Stimulated activated CD4-positive, alpha-beta T cell treated with anti-CD3 and anti-CD28 coated beads, Interleukin-12 subunit alpha, Interleukin-12 subunit beta, amount 100 ng/mL, for 24 hours (primary cell): ENCODE data around the gene KIF16B.
A peak's percentile ranks its signal among the peaks of the same experiment; 100 is the strongest.
"Not testable (repeated sequence)": the region's sequence is repeated elsewhere in the genome, so short reads cannot be mapped to it uniquely, and the experiment has no call there.

ENCODE experiments used
- DNase-seq, 2 experiments: peaks; one replicate each; pipeline ENCODE4 v3.0.0-alpha.2; 2020; ENCODE audit warnings: low read depth in 2 of 2

Gene KIF16B

DNA sequence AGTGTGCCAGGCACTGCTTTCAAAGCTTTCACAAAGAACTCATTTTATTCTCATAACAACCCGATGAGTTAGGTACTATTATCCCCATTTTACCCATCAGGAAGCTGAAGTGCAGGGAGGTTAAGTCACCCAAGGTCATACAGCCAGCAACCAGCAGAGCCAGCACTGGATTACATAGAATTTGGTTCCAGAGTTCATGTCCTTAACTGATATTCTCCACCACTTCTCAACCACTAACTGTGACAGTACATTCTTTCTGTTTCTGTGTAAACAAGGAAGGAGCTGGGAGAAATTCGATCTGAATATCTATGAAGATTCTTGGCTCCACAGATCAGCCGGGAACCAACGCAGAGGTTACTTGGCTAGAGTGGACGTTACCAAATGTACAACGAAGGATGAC, 98.0 kb downstream of the KIF16B start:
- DNase-seq, result no peak

DNA sequence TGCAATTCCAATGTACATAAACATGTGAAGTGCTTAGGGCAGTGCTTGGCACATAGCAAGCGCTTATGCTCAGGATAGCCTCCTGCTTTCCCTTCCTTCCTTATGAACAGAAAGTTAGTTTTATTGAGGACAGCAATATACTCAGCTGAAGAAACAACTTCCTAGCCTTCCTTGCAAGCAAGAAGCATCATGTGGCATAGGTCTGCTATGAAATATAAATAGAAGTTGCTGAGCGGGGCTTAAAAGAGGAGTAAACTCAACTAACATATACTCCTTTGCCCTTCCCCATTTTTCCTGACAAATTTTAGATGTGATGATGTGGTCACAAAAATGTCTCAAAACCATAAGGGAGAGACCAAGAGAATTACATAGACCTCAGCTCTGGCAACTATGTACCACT, 98.9 kb downstream of the KIF16B start:
- DNase-seq, result no peak

DNA sequence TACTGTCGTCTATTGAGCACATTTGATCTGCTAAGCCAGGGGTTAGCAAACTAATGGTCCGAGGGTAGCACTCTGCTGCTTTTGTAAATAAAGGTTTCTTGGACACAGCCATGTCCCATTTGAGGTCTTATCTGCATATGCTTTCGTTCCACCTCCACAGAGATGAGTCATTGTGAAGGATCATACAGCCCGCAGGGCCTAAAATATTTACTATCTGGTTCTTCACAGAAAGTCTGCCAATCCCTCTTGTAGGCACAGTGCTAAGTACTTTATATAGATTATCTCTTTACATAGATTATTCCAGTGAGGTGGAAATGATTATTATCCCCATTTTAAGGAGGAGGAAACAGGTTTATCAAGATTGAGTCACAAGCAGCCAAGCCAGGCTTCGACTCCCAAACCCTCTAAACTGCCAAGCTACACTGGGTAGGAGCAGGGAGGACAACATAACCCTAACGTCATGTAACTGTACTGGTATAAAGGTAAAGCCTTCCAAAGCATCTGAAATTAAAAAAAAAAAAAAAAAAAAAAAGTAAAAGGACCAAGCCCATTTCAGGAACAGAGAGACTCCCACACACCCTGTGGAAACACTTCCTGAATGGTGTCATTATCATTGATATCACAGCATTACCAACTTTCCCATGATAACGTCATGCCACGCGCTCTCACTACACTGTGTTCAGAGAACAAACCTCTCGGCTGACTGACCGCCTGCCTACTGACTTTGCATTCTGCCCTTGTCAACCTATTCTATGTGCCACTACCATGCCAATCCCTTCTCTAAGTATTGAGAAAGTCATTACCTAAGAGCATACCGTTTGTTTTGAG, 101.0 kb downstream of the KIF16B start:
- no peak for DNase-seq

DNA sequence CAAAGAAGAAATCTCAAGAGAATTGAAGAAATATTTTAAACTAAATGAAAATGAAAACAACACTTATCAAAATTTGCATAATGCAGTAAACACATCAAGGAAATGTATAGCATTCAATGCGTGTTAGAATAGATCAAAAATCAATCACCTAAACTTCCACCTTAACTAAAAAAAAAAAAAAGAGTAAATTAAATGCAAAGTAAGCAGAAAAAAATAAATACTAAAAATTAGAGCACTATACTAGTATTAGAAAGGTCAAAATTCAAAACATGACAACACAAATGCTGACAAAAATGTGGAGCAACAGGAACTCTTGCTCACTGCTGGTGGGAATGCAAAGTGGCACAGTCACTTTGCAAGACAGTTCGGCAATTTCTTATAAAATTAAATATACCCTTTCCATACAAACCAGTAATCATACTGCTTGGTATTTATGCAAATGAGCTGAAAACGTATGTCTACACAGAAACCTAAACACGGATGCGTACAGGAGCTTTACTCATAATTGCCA, 103.8 kb downstream of the KIF16B start:
- DNase-seq, result no peak

DNA sequence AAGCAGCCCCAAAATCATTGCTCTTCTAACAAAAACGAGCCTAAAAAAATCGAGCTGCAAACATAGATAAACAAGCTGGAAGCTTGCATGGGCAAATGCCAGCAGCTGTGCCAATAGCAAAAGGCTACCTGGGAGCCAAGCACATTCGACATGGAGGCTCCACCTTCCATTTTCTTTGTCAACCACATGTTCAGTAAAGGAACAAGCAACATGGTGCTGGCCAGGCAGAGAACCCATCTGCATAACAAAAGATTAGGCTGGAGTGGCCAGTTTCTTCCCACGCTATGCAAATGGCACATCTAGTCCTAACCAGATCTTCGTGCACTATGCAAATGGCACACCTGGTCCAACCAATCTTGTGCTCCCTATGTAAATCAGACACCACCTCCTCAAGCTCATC, 110.5 kb downstream of the KIF16B start:
- no peak for DNase-seq

DNA sequence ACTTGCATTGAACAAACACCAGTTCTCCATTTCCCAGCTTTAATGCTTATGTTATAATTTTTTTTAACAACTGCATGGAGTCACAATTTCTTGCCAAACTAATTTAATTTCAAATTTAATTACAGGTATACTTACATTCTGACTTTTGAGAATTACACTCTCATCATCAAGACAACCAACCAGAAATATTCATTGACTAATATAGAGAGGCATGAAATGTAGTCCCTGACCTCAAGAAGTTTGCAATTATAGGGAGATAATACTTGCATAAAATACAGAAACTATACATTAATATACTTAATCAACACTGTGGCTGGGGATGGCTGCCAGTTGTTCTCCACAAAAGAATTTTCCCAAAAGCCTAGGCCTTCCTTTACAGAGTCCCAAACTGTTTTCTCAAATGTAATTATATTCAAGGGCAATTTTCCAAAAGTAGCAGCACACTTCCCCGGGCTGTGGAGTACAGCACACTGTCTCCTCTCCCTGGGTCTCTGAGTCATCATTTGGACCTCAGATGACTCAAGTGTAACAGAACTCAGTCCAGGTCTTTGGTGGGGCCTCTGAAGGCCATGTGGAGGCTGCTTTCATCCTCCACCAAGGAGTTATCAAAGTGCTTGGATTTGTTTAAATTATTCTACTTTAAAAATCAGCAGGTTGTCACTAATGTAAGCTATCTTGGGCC, 114.1 kb downstream of the KIF16B start:
- DNase-seq, result no peak

DNA sequence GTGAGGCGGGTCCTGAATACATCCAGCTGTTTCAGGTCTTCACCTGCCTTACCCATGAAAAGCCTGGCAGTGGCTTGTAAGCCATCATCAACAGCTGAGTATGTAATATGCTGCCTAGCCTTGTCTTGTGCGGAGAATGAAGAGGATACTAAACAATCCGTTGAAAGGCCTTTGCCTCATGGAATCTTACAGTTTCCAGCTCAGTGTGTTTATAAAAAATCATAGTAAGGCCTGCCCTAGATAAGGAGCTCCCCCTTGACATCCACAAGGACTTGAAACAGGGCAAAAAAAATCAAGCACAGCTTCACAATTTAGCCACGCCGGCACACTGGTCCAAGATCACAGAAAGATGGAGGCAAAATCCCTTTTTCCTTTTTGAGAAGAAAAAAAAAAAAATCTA, 115.7 kb downstream of the KIF16B start:
- DNase-seq, result no peak

DNA sequence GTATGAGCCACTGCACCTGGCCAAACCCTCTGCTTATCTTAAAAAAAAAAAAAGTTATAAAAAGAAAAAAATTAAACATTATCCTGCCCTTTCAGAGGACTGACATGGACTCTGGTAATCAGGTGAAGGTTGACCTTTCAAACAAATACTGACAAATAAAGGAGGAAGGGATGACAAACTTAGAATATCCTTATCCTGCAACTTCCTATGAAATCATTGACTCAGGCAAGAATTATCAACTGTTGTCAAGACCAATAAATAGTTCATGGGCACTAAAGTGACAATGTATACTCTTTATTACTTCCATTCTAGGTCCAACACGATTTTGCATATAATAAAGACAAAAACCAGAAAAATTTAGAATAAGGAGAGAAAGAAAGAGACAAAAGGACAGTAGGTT, 117.9 kb downstream of the KIF16B start:
- no peak for DNase-seq

DNA sequence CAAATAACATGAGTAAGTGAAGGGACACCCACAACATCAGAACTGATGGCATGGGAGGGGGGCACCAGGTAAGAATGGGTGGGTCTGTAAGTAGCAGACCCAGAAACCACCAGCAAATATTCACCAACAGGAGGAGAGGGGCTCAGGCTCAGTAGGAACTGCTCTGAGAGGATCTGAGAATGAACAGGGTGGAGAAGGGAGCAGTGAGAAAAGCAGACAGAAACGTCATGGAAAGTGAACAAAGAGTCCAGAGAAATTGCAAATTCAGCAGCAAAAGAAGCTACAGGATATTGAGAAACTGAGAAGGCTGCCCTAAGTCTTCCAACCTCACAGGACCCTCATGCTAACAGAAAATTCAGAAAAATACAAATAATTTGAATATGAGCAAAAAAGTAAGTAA, 121.3 kb downstream of the KIF16B start:
- no peak for DNase-seq

DNA sequence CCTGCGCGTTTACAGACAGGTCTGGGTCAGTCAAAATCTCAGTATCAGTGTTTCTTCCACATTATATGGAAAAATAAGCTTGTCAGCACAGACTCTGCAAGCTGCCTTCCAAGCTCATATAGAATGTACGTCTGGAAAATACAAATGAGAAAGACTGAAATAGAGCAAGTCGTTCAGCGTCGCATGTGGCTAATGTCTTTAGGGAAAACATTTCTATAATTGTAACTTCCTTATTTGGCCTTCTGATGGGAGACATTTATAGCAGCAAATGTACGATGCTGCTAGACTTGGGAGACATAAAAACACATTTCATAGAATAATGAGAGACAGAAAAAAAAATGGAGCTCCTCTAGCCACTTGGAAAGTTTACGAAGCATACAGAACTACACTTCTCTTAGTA, 122.2 kb downstream of the KIF16B start:
- DNase-seq, result no peak

DNA sequence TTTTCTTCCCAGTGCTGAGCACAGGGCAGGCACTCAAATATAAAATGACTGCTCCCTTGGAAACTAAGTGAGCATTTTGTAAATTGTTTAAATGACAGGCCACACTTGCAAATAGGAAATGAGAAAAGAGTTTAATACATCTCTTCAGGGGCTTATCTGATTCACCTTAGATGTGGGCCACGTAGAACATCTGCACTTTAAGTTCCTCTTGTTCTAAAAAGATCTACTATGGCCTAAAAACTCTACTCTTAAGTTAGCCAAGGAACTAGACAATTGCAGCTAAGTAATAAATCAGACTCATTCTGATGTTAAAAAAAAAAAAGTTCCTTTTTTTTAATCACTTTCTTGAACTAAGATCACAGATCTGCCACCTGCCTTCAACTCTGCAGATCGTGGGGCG, 126.3 kb downstream of the KIF16B start:
- DNase-seq, result no peak

DNA sequence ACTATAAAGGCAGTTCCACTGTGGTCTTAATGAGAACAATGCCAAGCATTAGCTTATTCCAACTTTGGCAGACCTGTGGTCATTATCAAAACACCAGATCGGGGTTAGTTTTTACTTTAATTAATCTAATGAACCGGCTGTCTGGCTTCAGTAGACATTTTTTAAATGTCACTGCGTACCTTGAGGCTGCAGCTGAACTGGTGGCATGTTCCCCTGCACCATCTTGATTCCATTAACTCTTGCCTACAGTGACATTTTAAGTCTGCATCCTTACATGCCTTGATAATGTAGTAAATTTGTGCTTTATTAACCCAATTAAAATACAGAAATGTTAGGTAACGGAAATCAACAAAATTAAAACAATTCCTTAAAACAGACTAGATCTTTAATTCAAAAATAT, 127.0 kb downstream of the KIF16B start:
- DNase-seq, result no peak

DNA sequence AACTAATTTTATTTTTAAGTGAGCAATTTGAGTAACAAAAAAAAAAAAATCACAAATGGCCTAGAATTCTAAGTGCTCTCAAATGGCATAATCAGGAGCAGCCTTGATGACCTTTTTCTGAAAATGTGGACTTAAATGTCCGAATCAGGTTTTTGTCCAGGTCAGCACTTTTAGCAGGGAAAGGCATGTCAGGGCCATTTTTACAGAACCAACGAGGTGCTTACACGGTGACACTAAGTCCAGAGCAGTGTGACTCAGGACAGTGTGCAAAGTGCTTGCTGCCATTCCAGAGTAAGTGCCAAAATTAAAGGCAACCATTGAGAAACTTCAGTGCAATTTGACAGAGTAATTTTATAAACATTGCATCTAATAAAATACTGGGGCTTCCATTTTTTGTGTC, 127.8 kb downstream of the KIF16B start:
- DNase-seq, result no peak

DNA sequence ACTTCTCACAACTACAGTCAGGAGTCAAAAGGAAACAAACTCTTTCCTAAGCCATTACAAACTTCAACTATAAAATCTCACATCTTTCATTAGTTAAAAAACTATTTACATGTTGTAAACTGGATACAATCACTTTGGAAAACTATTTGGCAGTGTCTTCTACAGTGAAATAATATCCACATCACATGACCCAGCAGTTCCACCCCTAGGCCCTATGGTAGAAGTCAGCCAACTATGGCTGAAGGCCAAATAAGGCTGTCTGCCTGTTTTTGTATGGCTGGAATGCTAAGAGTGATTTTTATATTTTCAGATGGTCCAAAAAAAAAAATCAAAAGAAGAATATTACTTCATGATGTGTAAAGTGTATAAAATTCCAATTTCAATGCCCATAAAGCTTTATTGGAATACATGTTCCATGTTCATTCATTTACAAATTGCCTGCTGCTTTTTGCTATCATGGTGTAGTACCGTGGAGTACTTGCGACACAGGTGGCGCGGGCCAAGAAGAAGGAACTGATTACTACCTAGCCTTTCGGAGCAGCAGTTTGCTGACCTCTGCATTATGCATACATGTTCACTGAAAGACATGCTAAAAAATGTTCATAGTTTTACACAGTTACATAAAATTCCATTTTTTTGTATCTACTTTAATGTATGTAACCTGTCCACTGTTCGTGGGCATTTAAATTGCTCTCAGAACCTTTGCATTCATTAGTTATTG, 129.0 kb downstream of the KIF16B start:
- no peak for DNase-seq

DNA sequence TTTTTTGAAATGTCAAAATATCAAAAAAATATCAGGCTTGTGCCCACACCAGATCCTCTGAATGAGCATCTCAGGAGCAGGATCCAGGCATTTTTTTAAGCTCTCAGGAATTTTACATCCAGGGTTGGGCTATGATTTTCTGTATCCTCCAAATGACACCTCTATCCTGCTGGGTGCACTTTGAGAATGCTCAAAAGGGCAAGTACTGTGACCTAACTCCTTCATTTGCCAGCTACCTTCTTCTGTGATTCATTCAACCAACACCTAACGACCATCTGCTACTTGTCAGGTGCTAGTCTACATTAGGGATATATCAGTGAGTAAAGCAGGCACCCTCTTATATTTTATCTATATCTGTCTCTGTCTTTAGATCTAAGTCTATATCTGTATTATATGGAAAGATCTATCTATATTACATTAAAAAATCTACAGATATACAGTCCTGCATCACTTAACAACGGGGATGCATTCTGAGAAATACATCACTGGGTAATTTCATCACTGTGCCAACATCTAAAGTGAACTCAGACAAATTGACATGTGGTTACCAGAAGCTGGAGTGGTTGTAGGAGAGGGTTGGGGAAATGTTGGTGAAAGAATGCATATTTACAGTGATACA, 131.6 kb downstream of the KIF16B start:
- DNase-seq, result no peak

DNA sequence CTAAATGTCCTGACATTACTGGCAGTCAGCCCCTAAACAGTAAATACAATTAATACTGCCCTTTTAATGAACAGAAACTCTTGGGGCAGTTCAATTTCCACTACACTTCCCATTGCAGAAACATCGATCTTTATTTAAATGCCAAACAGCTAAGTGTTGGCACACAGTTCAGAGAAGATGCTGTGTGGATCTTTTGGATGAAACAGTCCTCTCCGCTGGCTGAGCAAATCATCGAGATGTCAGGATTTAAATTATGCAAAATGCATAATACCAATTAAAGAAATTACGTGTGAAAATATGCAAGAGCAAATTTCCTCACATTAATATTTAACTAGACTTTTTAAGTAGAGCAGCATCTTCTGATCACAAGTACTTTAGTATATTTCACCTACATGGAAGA, 132.6 kb downstream of the KIF16B start:
- DNase-seq, result no peak

DNA sequence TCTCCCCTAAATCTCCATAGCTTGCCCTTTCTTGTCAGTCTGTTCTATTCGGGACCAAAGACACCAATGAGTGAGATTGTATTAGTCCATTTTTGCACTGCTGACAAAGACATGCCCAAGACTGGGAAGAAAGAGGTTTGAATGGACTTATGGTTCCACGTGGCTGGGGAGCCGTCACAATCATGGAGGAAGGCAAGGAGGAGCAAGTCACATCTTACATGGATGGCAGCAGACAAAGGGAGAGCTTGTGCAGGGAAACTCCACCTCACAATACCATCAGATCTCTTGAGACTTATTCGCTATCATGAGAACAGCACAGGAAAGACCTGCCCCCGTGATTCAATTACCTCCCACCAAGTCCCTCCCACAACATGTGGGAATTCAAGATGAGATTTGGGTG, 133.7 kb downstream of the KIF16B start:
- DNase-seq, result not testable (repeated sequence)

DNA sequence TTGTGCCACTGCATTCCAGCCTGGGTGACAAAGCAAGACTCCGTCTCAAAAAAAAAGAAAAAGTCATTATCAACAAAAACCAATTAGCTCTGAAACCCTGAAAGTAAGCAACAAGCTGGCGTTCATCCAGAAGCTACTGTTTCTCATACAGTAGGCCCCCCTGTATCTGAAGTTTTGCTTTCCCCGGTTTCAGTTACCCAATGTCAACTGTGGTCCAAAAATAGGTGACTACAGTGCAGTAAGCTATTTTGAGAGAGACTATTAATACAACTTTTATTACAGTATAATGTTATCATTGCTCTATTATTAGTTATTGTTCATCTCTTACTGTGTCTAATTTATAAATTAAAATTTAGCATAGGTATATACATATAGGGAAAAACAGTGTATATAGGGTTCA, 135.1 kb downstream of the KIF16B start:
- no peak for DNase-seq

DNA sequence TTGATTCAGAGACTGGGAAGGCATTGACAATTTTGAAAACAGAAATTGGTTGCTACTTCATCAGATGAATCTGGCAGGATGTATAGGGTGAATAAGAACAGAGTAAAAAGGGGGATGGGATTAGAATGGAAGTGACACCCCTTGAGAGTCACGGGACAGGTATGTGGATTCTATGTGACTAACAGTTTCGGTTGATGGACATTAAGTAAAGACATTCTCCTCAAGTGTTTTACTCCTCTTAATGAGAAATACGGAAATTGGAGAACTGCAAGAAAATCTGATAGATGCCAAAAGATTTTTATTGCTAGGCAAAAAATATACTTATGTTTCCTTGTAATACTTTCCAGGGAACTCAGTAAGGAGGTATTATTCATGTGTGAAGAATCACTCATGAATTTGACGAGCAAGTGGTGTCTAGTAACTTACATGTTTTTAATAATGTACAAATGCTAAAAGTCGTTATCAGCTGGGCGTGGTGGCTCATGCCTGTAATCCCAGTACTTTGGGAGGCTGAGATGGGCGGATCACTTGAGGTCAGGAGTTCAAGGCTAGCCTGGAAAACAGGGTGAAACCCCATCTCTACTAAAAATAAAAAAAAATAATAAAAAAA, 135.8 kb downstream of the KIF16B start:
- no peak for DNase-seq

DNA sequence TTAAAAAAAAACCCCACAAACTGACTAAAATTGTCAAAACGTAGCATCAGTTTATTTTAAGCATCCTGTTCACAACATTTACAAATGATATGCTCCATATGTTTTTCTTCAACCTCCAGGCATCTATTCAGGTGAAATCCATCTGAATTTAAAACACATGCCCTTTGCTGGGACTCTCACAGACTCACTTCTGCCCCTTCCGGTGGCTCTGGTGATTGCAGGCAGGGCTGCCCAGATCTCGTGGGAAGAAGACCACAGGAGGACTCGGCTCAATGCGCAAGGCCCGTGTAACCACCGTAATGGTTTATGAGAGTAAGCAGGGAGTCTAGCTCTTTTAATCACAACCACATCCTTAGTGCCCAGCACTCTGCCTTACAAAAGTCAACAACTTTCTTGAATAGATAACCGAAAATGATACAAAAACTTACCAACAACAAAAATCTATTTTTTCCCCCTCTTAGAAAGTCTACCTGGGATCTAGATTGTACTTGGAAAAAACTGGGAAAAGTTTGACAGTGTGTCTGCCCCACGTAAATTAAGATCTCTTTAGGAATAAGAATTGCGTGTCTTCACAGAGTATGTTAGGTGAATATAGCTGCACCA, 139.1 kb downstream of the KIF16B start:
- peak; percentile 5 to 47 for DNase-seq

DNA sequence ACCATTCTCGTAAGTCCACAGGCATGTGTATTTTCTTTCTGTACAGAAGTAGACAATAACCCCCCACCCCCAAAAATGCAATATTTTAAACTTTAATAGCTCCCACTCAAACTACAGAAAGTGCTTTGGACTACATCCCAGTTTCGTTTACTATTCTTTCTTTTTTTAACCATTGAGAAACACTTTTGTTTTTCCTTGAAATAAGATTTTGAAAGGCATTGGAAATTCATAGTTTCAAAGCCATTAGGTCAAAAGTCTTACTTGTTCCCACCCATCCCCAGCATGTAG, 140.0 kb downstream of the KIF16B start:
- no peak for DNase-seq
